Activated CD4-positive, alpha-beta T cell treated with anti-CD3 and anti-CD28 coated beads, Interleukin-2, amount 50 U/mL, for 4 hours (primary cell): ENCODE measurements around the gene INTS12.
"Not testable (repeated sequence)": the region's sequence is repeated elsewhere in the genome, so short reads cannot be mapped to it uniquely, and the experiment has no call there.

ENCODE experiments used
- DNase-seq, 2 experiments: peaks; one replicate each; pipeline ENCODE4 v3.0.0-alpha.2; 2020

INTS12 gene, protein sequence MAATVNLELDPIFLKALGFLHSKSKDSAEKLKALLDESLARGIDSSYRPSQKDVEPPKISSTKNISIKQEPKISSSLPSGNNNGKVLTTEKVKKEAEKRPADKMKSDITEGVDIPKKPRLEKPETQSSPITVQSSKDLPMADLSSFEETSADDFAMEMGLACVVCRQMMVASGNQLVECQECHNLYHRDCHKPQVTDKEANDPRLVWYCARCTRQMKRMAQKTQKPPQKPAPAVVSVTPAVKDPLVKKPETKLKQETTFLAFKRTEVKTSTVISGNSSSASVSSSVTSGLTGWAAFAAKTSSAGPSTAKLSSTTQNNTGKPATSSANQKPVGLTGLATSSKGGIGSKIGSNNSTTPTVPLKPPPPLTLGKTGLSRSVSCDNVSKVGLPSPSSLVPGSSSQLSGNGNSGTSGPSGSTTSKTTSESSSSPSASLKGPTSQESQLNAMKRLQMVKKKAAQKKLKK

GRCh38 chr4:105708181-105709080 is at the start of gene INTS12, which contains the start of gene GSTCD:
Gene INTS12, minus strand, starts transcription at chr4:105708689. Its CDS starts 8,684 bp downstream, at chr4:105700005.
Gene GSTCD, plus strand, starts transcription at chr4:105708784. Its CDS starts 8,830 bp downstream, at chr4:105717614.
- DNase-seq = peak; percentile 84 to 86

DNA sequence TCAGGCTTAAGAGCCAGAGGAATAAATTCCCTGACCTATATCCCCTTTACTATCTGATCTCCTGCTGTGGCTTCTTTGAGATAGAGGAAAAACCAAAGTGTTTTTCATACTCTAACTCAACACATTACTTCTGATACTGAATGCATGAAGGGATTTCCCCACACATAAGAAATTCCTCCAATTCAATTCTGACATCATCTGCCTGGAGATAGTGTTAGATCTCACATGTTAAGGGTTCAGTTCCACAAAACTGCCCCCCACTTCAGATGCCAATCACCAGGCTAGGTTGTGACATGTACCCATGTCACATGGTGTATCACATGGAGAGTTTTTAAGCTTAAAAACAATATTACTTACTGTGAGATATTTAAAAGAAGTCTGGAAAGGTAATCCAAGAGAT is 46.9 kb upstream of the INTS12 start:
- no peak for DNase-seq

- DNase-seq = no peak
Measured at GRCh38 chr4:105753361-105753760, 44.9 kb upstream of the INTS12 start.

DNA sequence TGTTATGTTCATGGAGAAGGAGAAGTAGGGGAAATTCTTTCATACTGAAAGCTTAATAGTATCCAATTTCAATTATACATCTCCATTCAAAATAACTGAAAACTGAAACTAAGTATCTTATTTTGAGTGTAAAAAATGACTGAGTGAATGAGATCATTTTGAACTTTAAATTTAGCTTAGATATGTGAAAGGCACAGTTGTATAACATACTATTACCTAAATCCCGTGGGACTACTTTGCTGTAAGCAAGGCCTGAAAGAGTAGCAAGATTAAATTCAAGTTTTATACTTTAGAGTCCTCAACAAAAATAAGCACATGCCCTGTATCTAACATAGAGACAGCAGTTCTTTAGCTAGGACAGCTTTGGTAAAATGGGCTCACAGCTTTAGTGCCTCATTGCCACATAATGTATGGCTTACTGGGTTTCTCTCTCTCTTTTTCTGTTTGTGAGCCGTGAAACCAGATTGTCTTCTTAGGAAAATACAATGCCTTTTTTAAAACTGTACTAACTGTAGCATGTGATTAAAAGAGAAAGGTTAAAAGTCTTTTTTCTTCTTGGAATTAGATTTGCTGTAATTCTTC is 43.3 kb upstream of the INTS12 start:
- no peak for DNase-seq

- DNase-seq = no peak
Measured at GRCh38 chr4:105748222-105748621, 39.7 kb upstream of the INTS12 start.

- no peak for DNase-seq
Measured at GRCh38 chr4:105741548-105741947, 33.1 kb upstream of the INTS12 start.

GRCh38 chr4:105735217-105735616 is 26.7 kb upstream of the INTS12 start:
- DNase-seq = not testable (repeated sequence)

DNA sequence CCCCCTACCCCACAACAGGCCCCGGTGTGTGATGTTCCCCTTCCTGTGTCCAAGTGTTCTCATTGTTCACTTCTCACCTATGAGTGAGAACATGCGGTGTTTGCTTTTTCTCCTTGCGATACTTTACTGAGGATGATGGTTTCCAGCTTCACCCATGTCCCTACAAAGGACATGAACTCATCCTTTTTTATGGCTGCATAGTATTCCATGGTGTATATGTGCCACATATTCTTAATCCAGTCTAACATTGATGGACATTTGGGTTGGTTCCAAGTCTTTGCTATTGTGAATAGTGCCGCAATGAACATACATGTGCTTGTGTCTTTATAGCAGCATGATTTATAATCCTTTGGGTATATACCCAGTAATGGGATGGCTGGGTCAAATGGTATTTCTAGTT is 21.4 kb upstream of the INTS12 start:
- not testable (repeated sequence) for DNase-seq

GRCh38 chr4:105725623-105726022 is 17.1 kb upstream of the INTS12 start:
- no peak for DNase-seq

DNA sequence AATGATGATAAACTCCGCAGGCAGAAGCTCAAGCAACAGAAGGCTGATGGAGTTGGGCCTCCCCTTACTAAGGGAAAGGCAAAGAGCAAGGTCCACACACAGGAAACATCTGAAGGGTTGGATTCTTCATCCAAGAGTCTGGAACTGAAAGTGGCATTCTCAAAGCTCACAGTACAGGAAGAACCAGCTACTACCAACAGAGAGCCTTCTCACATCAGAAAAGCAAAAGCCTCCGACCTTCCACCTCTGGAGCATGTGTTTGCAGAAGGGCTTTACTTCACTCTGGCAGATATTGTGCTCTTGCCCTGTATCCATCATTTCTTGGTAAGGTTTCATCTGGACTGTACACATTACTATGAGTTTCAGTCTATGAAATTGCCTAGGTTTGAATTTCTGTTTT is 10.7 kb upstream of the INTS12 start:
- no peak for DNase-seq

DNA sequence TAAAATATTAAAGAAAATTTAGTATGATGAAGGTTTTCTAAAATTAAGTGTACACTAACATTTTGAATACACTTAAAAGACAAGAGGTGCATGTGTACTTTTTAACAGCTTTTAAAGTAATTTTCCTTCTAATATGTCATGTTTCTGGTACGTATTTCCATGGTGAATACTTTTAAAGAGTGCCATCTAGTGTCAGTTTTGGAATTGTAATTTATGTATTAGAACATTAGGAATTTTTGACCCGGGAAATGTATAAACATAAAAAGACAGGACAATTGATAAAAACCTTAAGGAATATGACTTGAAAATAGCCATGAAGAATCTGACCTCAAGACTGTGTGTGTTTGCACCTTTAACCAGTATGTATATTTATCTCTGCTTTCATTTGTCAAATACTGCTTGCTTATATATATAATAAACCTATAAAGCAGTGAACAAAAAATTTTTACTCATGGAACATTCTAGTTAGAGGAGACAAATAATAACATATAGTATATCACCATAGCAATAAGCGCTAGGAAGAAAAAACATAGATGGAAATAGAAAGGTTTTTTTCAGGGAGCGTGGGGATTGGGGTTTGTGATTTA is 7.3 kb upstream of the INTS12 start:
- DNase-seq = no peak

DNA sequence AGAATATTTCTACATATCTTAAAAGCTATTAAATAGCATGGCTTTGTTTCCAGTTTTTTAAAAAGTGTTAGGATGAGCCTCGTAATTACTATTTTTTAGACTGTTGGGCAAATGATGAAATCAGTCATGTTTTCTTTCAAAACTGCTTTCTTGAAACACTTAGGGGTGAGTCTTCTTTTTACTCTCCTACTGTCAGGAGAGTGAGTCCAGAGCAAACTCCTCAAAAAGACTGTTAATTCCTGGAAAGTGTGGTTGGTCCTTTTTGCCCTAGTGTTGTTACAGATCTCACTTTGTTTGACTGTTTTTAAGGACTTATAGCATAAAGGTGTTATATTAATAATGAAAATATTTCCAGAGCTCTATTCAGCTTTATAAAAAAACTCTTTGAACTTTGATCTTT is 6.4 kb upstream of the INTS12 start:
- DNase-seq = no peak

DNA sequence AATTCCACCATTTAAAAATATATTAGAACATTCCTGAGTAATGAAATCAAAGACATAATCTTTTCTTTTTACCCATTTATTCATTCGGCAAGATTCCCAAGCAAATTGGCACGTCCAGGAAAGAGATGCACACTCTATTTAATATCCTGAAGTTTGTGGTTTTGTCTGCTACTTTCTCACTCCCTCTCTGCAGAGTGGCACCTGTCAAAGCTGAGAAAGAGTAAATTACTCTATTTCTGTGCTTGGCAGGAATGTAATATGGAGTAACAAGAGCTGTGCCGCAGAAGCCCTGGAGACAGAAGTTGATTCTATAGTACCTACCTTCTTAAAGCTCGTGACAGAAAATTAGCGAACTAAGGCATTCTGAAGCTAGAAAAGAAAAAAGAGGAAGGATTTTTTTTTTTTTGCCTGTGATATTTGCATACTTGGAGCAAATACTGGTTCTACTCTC is 5.6 kb upstream of the INTS12 start:
- DNase-seq = no peak

DNA sequence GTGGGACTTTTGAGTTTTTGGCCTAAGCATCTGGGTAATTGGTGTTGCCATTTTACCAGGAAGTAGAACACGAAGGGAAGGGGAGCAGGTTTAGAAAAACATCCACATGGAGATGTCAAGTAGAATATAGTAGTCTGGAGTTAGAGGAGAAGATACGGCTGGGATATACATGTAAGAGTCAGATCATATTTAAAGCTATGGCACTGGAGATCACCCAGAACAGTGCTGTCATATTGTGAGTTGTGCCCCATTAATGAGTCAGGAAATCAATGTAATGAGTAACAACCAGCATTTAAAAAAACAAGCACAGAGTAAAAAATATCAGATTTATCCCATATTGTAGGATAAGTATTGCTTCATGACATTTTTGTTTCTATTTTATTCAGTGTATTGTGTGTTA is 4.3 kb upstream of the INTS12 start:
- no peak for DNase-seq

DNA sequence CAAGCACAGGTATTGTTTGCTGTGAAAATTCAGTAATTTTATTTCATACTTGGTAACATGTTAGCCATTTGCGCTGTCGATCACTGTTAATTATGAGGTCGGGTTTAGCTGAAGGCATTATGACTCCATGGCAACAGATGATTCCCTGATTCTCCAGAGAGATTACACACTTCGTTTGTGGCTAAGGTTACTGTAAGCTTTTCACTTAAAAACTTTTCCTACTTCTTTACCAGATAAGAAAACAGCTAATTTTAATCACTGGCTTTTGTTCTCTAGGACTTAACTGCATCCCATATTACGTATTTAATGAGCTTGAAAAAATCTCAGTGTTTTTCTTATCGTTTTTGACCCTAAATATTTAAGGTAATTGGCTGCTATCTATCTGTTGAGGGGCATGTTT is 2.2 kb upstream of the INTS12 start:
- DNase-seq = no peak

DNA sequence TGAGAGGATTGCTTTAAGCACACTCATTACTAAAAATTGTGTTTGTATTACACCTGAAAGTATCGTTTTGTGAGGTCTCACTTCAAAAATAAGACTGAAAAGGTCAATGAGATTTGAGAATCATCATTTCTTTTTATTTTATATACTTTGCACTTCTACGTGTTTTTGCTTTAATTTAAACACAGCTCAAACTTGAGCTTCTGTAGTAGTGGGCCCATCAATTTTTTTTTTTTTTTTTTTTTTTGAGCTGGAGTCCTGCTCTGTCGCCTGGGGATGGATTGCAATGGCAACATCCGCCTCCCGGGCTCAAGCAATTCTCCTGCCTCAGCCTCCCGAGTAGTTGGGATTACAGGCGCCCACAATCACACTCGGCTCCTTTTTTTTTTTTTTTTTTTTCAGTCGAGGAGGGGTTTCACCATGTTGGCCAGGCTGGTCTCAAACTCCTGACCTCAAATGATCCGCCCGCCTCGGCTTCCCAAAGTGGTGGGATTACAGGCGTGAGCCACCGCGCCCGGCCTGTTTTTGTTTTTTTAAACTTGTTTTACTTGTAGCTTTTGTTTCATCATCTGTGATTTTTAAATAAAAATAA is 1.6 kb upstream of the INTS12 start:
- no peak for DNase-seq

GRCh38 chr4:105709081-105709450 is 577 bp upstream of the INTS12 start:
- no peak for DNase-seq

- DNase-seq = no peak
Measured at GRCh38 chr4:105707782-105708180, 708 bp downstream of the INTS12 start.

DNA sequence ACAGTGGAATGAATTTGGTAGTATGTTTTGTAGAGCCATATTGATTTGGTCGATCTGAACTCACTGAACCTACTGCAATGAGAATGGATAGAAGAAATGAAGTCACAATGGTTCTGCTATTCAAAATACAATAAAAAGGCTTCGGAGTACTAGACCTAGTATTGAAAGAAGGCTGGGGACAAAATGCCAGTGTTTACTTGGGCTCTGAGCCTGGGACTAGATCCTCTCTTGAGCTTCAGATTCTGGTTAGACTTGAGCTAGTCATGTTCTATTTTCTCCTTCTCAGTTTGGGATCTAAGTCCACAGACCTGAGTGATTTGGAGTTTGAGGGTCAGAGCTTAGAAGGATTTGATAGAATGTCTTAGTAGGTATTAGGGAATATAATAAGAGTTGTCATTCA is 9.9 kb downstream of the INTS12 start:
- DNase-seq = no peak

- not testable (repeated sequence) for DNase-seq
Measured at GRCh38 chr4:105695832-105696231, 12.7 kb downstream of the INTS12 start.

DNA sequence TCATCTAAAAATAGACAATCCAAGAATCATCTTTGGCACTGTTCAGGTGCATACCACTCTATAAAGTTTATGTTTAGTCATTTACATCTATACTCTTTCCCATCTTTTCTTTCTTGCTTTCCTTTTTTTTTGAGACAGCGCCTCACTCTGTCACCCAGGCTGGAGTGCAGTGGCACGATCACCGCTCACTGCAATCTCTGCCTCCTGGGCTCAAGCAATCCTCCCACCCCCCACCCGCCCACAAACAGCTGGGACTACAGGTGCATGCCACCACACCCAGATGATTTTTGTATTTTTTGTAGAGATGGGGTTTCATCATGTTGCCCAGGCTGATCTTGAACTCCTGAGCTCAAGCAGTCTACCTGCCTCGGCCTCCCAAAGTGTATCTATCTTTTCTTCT is 13.7 kb downstream of the INTS12 start:
- DNase-seq = not testable (repeated sequence)

- no peak for DNase-seq
Measured at GRCh38 chr4:105686571-105686970, 21.9 kb downstream of the INTS12 start.
